Colonic mucosa (tissue), 4 donors: ENCODE results near the gene ITPRIPL1. TPM values are rescaled to one million over a fixed set of nuclear protein-coding genes. Genes with fewer than 3 reads are reported as not detected.

Source experiments
- DNase-seq: peaks from one replicate; pipeline ENCODE4 v3.0.0-alpha.2; 2020
- H3K27ac ChIP-seq: fragments of 200-600 bp; one replicate; pipeline ENCODE4 v1.8.0; 2021
- H3K27me3 ChIP-seq: fragments of 200-600 bp; one replicate; pipeline ENCODE4 v1.8.0; 2021
- H3K36me3 ChIP-seq: fragments of 200-600 bp; one replicate; pipeline ENCODE4 v1.8.0; 2021
- H3K4me1 ChIP-seq: fragments of 200-600 bp; one replicate; pipeline ENCODE4 v1.8.0; 2021; ENCODE audit warnings: mild to moderate bottlenecking
- H3K4me3 ChIP-seq: fragments of 200-600 bp; one replicate; pipeline ENCODE4 v1.8.0; 2021
- H3K9ac ChIP-seq, 2 donors: one replicate each; pipeline ENCODE4 v1.7.0; 2013; ENCODE audit warnings: control low read depth in 2 of 2, low read depth in 2 of 2, low read length in 2 of 2
- H3K9me3 ChIP-seq: fragments of 200-600 bp; one replicate; pipeline ENCODE4 v1.8.0; 2021
- intact Hi-C: fragments of 100-400 bp; cut with DNase I; formaldehyde crosslinking; loops from one replicate; pipeline ENCODE4 v1.14.1; 2022
- total RNA-seq, 2 donors: library from RNA; stranded (reverse); fragmentation: NEBNext Ultra II Directional in 1 of 2; extraction: Animal tissue kit (Norgen Biotek cat#: 25700) in 1 of 2; gene quantifications; one replicate each; pipeline ENCODE4 v1.2.1, GENCODE V29; 2021
- TF ChIP-seq, protein P1 (sequence below): fragments of 200-600 bp; IDR thresholded peaks from one replicate; pipeline ENCODE4 v1.8.0; 2022; ENCODE audit warnings: antibody characterized with exemption, mild to moderate bottlenecking
- donor health status: healthy.
- donor health status: DM: no; HTN: no; CAD: no.
- donor health status: DM: no; HTN: no; CAD: no.

The ITPRIPL1 gene
- total RNA-seq, 2 donors from 2014 or later = 0.44 to 0.80 TPM

DNA sequence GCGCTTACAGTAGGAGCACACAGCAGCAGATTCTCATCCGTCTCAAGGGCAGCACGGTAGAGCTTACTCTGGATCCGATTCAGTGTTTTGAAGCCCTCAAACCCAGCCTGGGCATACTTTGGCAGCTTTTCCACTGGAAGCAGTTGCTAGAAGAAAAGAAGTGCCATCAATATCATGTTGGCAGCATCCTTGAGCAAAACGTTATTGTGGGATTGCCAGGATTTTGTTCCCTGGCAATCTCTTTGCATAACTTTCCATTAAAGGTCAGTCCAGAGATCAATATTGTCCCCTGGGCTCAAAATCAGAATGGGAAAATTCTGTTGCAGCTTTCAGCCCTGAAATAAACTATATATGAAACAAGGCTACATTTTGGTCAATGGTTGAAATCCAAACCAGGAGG lies 28.2 kb upstream of the ITPRIPL1 start:
- Histone ChIP-seq H3K9me3 (no peaks in the 10 kb centered on the region), H3K36me3 (peaks cover 37% of the 10 kb centered on the region), H3K9ac (no peak overlapping the region), H3K4me3 (no peak overlapping the region), H3K4me1 (no peaks in the 10 kb centered on the region), H3K27me3 (no peaks in the 10 kb centered on the region), H3K27ac (no peak overlapping the region)
- DNase-seq = no peak
- intact Hi-C loops = no loop called here
- TF ChIP-seq, protein P1, sequence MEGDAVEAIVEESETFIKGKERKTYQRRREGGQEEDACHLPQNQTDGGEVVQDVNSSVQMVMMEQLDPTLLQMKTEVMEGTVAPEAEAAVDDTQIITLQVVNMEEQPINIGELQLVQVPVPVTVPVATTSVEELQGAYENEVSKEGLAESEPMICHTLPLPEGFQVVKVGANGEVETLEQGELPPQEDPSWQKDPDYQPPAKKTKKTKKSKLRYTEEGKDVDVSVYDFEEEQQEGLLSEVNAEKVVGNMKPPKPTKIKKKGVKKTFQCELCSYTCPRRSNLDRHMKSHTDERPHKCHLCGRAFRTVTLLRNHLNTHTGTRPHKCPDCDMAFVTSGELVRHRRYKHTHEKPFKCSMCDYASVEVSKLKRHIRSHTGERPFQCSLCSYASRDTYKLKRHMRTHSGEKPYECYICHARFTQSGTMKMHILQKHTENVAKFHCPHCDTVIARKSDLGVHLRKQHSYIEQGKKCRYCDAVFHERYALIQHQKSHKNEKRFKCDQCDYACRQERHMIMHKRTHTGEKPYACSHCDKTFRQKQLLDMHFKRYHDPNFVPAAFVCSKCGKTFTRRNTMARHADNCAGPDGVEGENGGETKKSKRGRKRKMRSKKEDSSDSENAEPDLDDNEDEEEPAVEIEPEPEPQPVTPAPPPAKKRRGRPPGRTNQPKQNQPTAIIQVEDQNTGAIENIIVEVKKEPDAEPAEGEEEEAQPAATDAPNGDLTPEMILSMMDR = no peak

DNA sequence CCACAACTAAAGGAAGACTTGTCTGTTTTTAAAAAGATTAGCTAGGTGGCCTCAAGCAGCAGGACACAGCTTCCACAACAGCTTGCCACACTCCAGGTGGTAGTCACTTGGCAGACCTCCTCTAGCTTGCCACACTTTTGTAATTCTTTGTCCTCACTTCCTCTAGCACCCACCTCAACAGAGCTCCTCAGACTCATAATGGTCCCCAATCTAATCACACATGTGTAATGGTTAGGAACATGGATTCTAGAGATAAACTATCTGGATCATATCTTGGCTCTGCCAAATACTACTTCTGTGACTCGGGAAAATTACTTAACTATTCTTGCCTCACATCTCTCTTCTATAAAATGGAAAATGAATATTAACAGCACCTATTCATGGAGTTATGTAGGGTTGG lies 23.3 kb upstream of the ITPRIPL1 start:
- Histone ChIP-seq H3K9me3 (no peaks in the 10 kb centered on the region), H3K9ac (no peak overlapping the region), H3K4me1 (peaks cover 12% of the 10 kb centered on the region), H3K27me3 (no peaks in the 10 kb centered on the region), H3K4me3 (no peak overlapping the region), H3K36me3 (peaks cover 32% of the 10 kb centered on the region), H3K27ac (no peak overlapping the region)
- DNase-seq = no peak
- TF ChIP-seq, protein P1 = no peak
- intact Hi-C loops = loop anchor here (5.0 kb wide), 1 partner anchor 35 kb away; the partner anchor contains the start of genes CIAO1 and TMEM127

DNA sequence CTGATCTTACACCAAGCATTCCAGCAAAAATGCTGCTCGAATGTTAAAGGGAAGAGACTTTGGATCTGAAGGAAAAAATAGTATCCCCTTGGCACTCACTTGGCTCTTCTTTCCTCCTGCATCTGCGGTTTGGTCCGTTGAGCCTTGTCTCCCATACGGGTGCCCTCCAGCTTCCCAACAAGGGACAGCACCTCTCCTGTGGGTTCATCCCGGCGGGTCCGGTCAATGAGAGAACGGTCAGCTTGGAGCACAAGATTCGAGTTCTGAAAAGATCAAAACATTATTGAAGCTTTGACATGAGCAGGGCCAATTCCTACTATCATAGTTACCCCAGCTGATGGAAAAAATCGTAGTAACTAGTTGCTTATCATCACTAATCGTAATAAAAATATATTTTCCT lies 20.5 kb upstream of the ITPRIPL1 start:
- intact Hi-C loops = loop anchor here (5.0 kb wide), 1 partner anchor 37 kb away; the partner anchor contains the start of genes CIAO1 and TMEM127
- H3K36me3 ChIP-seq = peaks cover 21% of the 10 kb centered on the region
- DNase-seq = no peak
- no peaks in the 10 kb centered on the region for H3K27me3 ChIP-seq
- H3K4me3 ChIP-seq = peak overlapping the region; percentile 72
- TF ChIP-seq, protein P1 = no peak
- H3K4me1 ChIP-seq = peaks cover 12% of the 10 kb centered on the region
- peak overlapping the region; percentile 71 for H3K27ac ChIP-seq
- peak overlapping the region; percentile 71 to 95 for H3K9ac ChIP-seq
- no peaks in the 10 kb centered on the region for H3K9me3 ChIP-seq

DNA sequence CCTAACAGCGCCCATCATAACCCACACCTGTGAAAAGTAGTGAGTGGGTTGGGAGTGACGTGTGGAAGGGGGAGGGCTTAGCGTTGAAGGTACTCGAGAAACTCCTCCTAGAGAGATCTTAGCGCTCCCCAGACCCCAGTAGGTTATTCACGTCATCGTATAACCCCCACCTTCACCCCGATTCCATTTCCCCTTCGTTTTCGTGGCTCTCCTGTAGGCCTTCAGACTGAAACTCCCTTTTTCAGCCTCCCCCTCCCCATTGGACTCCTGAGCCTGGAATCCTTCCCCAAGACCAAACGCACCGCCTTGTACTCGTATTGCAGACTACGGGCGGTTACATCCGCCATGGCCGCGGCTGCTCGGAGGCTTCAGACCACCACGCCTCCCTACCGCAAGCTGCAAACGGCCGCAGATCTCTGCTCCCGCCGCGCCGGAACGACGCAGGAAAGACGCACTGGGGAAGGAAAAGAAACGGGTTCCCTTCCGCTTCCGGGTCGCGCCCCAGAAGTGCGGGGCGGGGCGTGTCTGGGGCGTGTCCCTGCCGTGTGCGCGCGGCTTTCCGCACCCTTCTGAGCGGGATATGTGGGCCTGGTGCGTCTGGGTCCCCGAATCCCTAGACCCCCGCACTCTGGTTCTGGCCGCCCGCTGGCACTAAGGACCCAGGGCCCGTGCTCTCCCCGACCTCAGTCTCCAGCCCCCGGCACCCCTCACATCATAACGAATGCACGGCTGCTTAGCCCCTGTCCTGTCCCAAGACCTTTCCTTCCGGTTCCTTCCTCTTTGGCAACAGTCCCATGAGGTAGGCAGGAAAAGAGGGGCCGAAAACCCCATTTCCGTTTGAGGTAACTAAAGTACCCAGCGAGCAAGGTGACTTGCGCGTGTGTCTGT lies 19.8 kb upstream of the ITPRIPL1 start, which contains the start of gene SNRNP200:
Gene SNRNP200, minus strand, starts transcription at position 456 of the 888 bp plus-strand sequence. Its CDS starts 109 bp downstream, at position 347.
- Histone ChIP-seq H3K36me3 (peaks cover 21% of the 10 kb centered on the region), H3K27me3 (no peaks in the 10 kb centered on the region), H3K9ac (peak within 1 kb of the TSS; percentile 74 to 95), H3K4me1 (peaks cover 12% of the 10 kb centered on the region), H3K4me3 (peak within 1 kb of the TSS; percentile 72), H3K9me3 (no peaks in the 10 kb centered on the region), H3K27ac (peak within 1 kb of the TSS; percentile 71)
- TF ChIP-seq, protein P1 = no peak
- DNase-seq = peak; percentile 94
- intact Hi-C loops = no loop called here

DNA sequence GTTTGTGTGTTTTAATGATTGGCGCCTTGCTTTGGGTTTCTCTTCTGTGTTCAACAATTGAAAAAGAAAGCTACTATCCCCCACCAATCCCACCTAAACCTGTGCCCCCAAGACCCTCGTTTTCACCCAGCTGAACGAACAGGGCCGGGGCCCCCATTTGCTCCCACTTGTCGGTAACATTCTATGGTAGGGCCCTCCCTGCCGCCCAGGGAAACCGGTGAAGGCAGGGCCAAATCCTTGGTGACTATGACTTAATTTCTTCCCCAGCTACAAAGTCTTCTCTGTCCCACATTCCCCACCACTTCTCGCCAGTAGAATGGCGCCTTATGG lies 19.2 kb upstream of the ITPRIPL1 start:
- TF ChIP-seq, protein P1 = no peak
- H3K4me3 ChIP-seq = peak overlapping the region; percentile 72
- H3K27ac ChIP-seq = peak overlapping the region; percentile 71
- intact Hi-C loops = no loop called here
- no peaks in the 10 kb centered on the region for H3K27me3 ChIP-seq
- peak overlapping the region; percentile 74 to 95 for H3K9ac ChIP-seq
- no peaks in the 10 kb centered on the region for H3K9me3 ChIP-seq
- DNase-seq = peak; percentile 27
- peaks cover 12% of the 10 kb centered on the region for H3K4me1 ChIP-seq
- H3K36me3 ChIP-seq = peaks cover 17% of the 10 kb centered on the region
